Vagina (tissue), 2 donors: ENCODE measurements around the gene CDK3.

ENCODE experiments used
- POLR2A ChIP-seq, 2 donors: fragments of 450-650 bp; IDR thresholded peaks; one replicate each; pipeline ENCODE4 v1.6.1; 2017; ENCODE audit warnings: antibody characterized with exemption in 2 of 2, mild to moderate bottlenecking in 2 of 2, moderate library complexity in 2 of 2
- TF ChIP-seq, protein P1 (sequence below), 3 experiments: fragments of 450-650 bp in 2 of 3; fragments of 200-600 bp in 1 of 3; sonication (generic) in 1 of 3; IDR thresholded peaks; one replicate each; pipeline ENCODE4 v1.5.1; 2017 to 2019; ENCODE audit warnings: antibody characterized with exemption in 3 of 3, mild to moderate bottlenecking in 2 of 3, moderate library complexity in 2 of 3

- TF ChIP-seq, protein P1, sequence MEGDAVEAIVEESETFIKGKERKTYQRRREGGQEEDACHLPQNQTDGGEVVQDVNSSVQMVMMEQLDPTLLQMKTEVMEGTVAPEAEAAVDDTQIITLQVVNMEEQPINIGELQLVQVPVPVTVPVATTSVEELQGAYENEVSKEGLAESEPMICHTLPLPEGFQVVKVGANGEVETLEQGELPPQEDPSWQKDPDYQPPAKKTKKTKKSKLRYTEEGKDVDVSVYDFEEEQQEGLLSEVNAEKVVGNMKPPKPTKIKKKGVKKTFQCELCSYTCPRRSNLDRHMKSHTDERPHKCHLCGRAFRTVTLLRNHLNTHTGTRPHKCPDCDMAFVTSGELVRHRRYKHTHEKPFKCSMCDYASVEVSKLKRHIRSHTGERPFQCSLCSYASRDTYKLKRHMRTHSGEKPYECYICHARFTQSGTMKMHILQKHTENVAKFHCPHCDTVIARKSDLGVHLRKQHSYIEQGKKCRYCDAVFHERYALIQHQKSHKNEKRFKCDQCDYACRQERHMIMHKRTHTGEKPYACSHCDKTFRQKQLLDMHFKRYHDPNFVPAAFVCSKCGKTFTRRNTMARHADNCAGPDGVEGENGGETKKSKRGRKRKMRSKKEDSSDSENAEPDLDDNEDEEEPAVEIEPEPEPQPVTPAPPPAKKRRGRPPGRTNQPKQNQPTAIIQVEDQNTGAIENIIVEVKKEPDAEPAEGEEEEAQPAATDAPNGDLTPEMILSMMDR (IDR thresholded peaks at IDR 0.05) = no peak
- no peak for TF ChIP-seq POLR2A (IDR thresholded peaks at IDR 0.05)
Observed at GRCh38 chr17:76022285-76022684, 21.6 kb downstream of the CDK3 start.
